GM21786 (cell line): ENCODE measurements around the gene TP53AIP1.

Experiments
- ATAC-seq: cut with Tn5 transposase; IDR thresholded peaks from one replicate; pipeline ENCODE4 v1.9.1; 2021; ENCODE audit not compliant: unreplicated experiment

TP53AIP1 gene

DNA sequence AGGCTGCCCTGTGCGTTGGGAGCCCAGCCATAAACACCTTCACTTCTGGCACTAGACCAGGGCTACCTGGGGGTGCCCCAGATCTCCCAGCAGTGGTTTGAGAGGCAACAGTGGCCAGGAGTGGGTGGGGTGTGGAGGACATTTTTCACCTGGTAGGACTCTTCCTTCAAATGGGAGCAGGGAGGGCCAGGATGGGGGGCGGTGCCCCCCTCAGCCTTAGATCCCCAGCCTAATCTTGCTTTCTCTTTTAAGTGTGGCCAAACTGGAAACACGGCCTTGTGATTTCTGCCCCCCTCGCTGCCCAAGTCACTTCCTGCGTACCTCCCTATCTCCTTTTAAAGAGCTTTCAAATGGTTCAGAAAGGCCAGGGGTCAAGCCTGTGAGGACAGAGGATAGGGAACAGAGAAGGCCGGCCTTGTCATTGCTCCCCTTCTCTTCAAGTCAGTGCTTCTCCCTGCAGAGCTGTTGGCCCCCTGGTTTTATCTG, 50.7 kb downstream of the TP53AIP1 start:
- no peak for ATAC-seq

DNA sequence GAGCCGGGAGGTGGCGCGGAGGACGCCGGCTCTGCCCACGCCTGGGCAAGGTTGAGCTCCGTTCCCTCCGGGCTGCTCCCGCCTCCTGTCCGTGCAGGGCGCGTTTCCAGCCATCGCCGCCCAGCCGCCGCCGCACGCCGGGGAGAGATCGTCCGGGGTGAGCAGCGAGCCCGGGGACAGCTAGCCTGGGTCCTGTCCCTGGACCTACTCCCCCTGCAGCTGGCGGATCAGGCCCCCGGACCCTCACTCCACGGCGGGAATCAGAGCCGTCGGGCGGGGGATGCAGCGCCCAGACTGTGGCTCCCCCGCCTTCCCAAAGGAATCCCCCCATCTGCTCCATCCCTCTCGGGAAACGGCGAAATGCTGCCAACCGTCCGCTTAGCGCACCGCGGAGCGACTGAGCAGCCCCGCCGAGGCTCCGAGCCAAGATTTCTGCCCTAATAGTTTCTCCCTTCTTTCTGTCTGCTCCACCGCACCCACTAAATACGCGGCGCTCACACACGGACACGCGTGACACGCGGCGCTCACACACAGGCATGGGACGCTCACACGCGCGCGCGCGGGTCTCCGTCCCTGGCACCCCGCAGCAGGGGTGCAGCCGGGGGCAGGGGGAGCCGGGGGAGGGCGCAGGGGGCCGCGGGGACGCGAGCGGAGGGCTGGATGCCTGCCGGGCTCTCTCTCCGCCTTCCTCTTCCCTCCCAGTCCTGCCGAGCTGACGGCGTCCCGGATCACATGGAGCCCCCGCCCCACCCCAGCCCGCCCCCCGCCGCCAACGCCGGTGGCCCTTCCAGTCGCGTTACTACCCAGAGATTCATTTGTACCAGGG, 51.9 kb downstream of the TP53AIP1 start, which contains the start of gene KCNJ5:
Gene KCNJ5, plus strand, starts transcription at position 814 of the 826 bp plus-strand sequence. CDS start 19,918 bp downstream, outside the sequence.
- no peak for ATAC-seq

DNA sequence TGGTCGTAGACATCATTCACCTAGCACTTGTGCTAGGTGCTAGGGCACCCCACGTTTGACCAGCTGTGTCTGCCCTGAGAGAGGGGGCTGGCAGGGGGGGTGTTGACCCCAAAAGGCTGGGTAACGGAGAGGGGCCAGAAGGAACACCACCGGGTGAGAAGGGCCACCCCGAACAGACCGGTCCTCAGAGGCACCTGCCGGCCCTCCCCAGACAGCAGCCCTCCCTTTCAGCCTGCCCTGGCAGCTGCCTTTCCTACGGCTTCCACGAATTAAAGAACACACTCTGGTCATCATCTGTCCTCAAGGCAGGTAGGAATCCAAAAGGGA, 52.5 kb downstream of the TP53AIP1 start:
- ATAC-seq, result no peak

DNA sequence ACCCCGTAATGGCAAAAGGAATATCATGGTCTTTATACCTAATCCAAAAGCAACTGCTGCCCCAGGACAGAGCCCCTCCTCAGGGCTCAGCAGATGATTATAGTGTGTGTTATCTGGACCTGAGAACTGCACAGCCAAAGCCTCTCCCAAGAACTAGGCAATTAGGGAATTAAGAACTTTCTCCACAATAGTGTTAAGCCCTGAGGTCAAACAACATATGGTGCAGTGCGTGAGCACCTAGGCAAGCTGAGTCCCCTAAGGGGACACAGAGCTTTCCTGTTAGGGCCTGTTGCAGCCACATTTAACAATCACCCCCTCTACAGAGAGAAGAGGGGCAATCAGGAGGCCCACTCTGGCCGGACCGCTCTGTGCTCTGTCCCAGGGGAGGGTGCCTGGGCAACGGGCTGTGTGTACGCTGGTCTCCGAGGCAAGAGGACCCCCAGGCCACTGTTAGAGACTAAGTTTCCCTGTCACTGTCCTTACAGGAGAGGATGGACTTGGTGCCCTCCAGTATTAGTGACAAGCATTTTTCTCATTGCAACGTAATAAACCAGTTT, 52.9 kb downstream of the TP53AIP1 start:
- ATAC-seq, result no peak

DNA sequence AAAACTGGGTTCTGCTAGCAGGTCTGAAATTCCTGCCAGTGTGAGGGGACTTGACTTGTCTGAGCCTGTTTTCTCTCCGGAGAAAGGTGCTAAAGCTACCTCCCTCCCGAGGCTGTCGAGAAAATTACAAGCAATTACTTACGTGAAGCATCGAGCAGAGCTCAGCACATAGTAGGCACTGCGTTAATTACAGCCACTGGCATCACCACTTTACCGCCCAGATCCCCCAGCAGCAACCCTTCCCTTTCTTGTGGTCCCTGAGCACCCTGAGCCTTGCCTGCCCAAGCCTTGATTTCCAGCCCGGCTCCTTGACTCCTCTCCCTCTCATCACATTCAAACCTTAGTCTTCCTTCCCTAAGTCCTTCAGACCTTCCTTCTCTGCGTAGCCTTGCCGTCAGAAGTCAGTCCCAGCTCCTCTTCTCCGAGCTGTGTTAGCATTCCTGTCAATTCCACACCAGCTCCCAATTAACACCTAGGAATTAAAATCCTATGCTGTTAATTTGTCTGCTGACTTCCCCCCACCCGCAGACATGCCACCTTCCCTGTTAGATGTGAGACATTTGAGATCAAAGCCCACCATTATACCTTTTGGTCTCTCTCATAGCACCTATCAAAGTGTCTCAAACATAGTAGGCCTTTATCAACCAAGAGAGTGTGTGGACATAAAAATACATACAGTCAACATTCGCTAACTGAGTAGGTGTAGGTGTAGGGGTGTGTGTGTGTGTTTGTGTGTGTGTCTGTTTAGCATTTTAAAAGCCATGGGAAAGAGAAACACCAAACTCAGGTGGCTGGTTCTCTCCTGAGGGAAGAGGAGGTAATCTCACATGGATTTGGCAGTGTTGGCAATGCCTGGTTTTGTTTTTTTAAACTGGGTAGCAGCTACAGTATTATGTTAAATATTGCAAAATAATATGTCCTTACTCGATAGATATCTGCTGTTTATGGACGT, 54.4 kb downstream of the TP53AIP1 start:
- ATAC-seq, result no peak

DNA sequence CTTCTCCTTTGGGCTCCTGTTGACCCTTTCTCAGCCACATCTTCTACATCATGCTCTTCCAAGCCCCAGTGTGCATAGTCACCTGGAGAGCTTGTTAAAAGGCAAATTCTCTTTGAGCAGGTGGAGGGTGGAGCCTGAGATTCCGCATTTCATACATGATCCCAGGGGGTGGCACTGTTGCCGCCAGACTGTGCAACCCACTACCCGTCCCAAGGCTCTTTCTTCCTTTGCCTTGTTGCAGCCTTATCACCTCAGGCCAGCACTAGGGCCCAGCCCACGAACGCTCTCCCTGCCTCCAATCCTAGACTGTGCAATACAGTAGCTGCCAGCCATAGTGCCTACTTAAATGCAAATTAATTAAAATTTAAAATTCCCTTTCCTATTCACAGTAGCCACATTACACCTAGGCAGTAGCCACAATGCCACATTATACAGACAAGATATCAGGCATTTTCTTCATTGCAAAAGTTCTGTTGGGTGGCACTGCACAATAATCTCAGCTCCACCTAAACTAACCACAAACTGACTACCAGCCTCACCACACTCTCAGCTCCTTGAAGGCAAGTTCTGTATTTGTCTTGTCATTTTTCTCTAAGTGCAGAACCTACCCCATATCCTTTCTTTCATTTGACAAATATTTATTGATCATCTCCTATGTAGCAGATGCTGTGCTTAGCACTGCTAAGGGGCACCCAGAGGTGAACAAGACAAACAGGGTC, 56.1 kb downstream of the TP53AIP1 start:
- peak; percentile 45 for ATAC-seq
